Jurkat, Clone E6-1 (cell line): ENCODE data around the gene NKIRAS2.
"Not testable (repeated sequence)": the region's sequence is repeated elsewhere in the genome, so short reads cannot be mapped to it uniquely, and the experiment has no call there.

ENCODE experiments used
- DNase-seq: peaks from one replicate; pipeline ENCODE4 v3.0.0-alpha.2; 2011; ENCODE audit warnings: low read depth, low spot score
- H3K4me3 ChIP-seq: 2 replicates; pipeline ENCODE4 v1.5.1; 2011; ENCODE audit warnings: mild to moderate bottlenecking, low read length, control low read depth, moderate library complexity

Gene NKIRAS2

DNA sequence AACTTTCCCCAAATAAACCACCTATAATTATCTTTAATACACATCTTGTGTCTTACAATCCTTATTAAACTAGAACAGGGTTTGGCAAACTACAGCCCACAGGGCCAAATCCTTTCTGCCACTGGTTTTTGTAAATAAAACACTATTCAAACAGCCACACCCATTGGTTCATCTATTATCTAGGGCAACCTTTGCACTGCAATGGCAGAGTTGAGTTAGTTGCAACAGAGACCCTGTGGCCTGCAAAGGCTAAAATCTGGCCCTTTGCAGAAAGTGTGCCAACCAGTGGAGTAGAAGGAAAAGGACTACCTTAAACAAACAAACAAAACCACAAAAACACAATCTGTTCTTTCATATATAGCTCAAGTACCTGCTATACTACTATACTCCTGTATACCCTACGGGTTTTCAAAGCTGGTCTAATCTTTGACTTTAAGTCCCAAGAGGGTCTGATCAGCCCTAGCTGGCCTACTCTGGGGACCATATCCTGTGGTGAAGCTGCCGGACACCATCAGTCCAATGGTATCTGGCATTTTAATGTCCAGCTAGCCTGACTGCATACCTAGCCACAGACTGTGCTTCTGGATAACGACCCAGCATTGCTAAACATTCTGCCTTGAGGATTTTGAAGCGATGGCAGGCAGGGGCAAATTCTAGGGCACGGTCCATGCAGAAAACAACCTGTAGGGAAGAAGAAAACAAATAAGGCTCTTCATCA lies 30.0 kb upstream of the NKIRAS2 start:
- no peak for DNase-seq
- no peak overlapping the region for H3K4me3 ChIP-seq

DNA sequence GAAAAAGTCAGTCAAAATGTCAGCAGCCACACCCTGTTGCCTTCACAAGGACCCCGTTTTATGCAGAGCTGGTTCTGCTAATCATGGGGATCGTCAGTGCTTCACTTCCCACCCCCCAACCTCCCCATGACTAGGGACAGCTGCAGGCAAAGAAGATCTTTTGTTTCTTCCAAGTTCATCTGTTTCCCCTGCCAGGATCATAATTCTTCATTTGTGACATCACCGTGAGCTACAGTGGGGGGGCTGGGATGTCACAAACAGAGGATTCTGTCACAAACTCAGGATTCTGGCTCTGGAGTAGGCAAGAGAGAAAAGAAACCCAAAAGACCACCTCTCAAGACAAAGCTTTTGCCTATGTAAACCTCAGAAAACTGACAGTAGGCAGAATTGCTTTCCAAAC lies 27.3 kb upstream of the NKIRAS2 start:
- H3K4me3 ChIP-seq = no peak overlapping the region
- no peak for DNase-seq

GRCh38 chr17:41996855-41997164 lies 23.1 kb upstream of the NKIRAS2 start:
- no peak for DNase-seq
- H3K4me3 ChIP-seq = no peak overlapping the region

DNA sequence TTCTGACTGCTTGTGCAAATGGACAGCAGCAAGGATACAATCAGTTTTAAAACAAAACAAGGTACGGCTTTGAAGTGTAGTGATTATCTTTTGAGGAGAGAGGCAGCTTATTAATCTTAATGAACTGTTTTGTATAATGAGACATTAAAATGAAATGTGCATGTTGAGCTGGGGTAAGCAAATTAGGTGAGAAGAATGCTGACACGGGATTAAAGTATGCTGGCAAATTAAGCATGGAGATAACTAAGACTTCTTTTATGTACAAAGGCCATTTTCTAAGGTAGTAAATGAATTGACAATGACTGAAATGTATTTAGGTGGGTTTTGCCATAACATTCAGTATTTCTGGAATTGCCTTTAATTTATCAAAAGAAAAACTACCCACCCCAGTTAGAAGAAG lies 21.4 kb upstream of the NKIRAS2 start:
- DNase-seq = no peak
- no peak overlapping the region for H3K4me3 ChIP-seq

- DNase-seq = no peak
- H3K4me3 ChIP-seq = no peak overlapping the region
Observed at GRCh38 chr17:42000413-42001133, 19.3 kb upstream of the NKIRAS2 start.

DNA sequence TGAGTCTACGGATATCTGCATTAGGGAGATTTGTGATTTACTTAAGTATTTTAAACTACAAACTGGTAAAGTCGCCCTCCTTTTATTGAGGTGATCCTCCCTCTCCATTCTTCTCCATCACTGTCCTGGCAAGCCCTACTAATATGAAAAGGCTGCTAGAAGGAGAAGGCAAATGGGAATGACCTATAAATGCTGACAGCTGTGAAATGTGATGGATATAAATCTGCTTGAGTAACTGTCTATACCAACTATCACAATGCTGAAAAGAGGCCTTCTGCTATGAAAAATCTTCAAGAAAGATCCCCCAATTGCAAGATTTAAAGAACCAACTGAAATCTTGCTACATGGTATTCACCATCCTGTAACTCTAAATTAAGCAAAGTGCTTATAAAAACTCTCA lies 18.2 kb upstream of the NKIRAS2 start:
- no peak overlapping the region for H3K4me3 ChIP-seq
- DNase-seq = no peak

GRCh38 chr17:42002175-42002791 lies 17.6 kb upstream of the NKIRAS2 start:
- H3K4me3 ChIP-seq = no peak overlapping the region
- DNase-seq = no peak

- no peak overlapping the region for H3K4me3 ChIP-seq
- no peak for DNase-seq
Observed at GRCh38 chr17:42002792-42003301, 17.0 kb upstream of the NKIRAS2 start.

DNA sequence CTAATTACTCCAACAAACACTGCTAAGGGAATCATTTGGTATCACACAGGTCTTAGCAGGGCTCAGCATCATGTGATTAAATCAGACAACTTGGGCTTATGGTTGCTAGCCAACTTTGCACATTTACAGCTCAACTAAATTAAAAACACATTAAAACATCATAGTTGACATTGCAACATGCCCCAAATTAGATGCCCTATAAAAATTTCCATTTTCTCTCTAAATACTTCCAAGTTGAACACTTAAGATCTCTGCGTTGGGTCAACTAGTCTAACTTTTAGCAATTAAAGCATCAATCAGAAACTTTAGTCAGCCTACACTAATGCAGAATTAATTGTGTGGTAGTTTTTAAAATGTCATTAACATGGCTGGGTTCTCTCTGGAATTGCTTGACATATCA lies 14.7 kb upstream of the NKIRAS2 start:
- no peak overlapping the region for H3K4me3 ChIP-seq
- no peak for DNase-seq

DNA sequence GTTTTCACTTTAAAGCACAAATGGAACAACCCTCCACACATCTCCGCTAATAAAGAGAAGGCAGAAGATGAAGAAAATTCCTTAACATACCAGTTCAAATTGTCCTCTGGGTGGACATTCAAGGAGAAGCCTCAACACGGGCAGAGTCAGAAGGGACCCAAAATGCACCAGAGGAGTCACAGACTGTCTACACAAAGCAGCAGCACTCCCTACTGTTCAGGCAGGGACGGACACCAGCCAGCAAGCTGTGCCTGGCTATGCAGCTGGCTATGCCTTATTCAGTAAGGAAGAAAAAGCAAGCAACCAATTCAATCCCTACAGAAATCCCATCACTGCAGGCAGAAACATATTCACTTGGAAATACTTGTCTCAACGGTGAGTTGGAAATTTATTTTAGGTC lies 10.7 kb upstream of the NKIRAS2 start:
- H3K4me3 ChIP-seq = no peak overlapping the region
- DNase-seq = no peak

GRCh38 chr17:42010266-42010680 lies 9.6 kb upstream of the NKIRAS2 start:
- not testable (repeated sequence) for H3K4me3 ChIP-seq, DNase-seq

- no peak for DNase-seq
Observed at GRCh38 chr17:42010898-42011516, 8.9 kb upstream of the NKIRAS2 start.

DNA sequence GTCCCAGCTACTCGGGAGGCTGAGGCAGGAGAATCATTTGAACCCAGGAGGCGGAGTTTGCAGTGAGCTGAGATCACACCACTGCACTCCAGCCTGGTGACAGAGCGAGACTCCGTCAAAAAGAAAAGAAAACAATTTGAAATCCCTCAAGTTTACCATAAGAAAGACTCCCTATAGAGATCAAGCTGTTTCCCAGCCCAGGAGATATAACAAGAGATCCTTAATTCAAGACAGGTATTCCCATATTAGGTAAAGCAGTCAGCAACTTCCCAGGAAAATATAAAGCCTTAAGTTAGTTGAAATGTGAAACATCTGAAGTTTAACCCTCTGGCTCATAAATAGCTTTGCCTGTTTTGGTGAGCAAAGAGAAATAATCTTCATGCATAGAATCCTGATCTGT lies 7.5 kb upstream of the NKIRAS2 start:
- not testable (repeated sequence) for H3K4me3 ChIP-seq, DNase-seq

More at GRCh38 chr17:42010898-42011516, 8.9 kb upstream of the NKIRAS2 start:
- no peak overlapping the region for H3K4me3 ChIP-seq

GRCh38 chr17:42013740-42014139 lies 6.2 kb upstream of the NKIRAS2 start:
- not testable (repeated sequence) for H3K4me3 ChIP-seq, DNase-seq

DNA sequence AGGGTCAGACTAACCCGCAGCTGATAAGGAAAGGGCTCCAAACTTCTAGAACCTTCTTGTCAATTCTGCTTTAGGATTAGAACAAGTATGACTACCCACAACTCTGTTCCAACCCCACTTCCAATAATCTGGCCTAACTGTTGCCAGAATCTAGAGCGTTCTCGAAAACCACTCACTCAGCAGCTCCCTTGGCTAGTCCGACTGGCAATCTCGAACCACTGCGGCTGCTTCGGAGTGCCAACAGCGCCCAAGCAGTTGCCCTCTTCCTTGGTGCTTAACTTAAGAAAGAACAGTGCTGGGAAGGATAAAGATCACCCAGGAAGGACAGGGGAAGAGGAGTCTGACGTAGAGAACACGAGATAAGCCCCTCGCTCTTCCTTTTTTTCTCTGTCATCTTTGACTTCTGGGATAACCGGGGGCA lies 3.5 kb upstream of the NKIRAS2 start:
- no peak for DNase-seq
- peak overlapping the region; percentile 98 for H3K4me3 ChIP-seq

- DNase-seq = peak; percentile 90
- H3K4me3 ChIP-seq = peak within 1 kb of the TSS; percentile 98
Observed at GRCh38 chr17:42016941-42017865, 2.7 kb upstream of the NKIRAS2 start, which contains the start of gene DNAJC7. DNAJC7 (minus strand) TSS chr17:42017439; CDS start chr17:42017416, 23 bp downstream.

DNA sequence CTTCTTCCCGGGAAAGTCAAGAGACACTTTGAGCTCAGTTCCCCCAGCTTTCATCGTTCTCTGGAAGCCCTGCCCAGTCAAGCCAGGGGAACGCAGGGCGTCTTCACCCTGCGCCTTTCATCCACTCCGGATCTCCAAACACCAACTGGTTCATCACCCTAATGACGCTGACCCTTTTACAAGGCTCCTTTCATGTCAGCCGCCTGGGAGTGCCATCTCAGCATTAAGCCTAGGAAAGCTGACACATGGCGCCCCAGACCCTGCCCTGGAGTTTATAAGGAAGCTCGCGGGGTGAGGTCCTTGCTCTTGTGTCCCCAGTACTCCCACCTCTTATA lies 2.1 kb upstream of the NKIRAS2 start:
- no peak for DNase-seq
- H3K4me3 ChIP-seq = peak overlapping the region; percentile 98

DNA sequence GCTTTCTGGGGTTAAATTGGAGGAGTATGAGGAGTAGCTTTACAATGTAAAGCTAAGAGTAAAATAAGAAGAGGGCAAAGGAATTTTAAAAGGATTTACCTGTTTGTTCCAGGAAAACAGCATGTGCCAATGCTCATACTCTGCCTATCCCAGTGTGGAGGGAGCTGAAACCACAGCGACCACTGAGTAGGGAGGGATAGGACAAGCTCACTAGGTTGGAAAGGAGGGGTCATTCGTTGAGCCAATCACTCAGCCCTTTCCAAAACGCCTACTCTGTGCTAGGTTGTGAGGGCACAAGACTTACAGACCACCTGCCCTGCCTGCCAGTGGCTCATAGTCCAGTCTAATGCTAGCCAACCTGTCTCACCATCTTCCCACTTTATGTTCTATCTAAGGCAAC lies 1.6 kb upstream of the NKIRAS2 start:
- DNase-seq = no peak
- H3K4me3 ChIP-seq = peak overlapping the region; percentile 98

GRCh38 chr17:42018988-42019387 lies 902 bp upstream of the NKIRAS2 start:
- no peak overlapping the region for H3K4me3 ChIP-seq
- DNase-seq = no peak
